ENCODE results near the gene TRIM62.
"Not testable (repeated sequence)": the region's sequence is repeated elsewhere in the genome, so short reads cannot be mapped to it uniquely, and the experiment has no call there.

The TRIM62 gene

GRCh38 chr1:33110477-33110876 is 71.4 kb downstream of the TRIM62 start:
- no peak overlapping the region for H3K27ac ChIP-seq (ENCODE audit: low read length)
- peaks cover 4% of the 10 kb centered on the region for H3K9me3 ChIP-seq (ENCODE audit: insufficient read depth, low read length, severe bottlenecking)
- H3K27me3 ChIP-seq (ENCODE audit: insufficient read depth, low read length, poor library complexity), result no peaks in the 10 kb centered on the region
- no peak for ATAC-seq (ENCODE audit: insufficient read depth, low read depth)
- no peaks in the 10 kb centered on the region for H3K4me1 ChIP-seq (ENCODE audit: insufficient read depth, low read length)
- TF ChIP-seq EZH2 (IDR thresholded peaks at IDR 0.05; ENCODE audit: borderline replicate concordance, low read depth, low read length, severe bottlenecking) (no peak), CTCF (IDR thresholded peaks at IDR 0.05; ENCODE audit: borderline replicate concordance, extremely low read depth, low read length, poor library complexity, severe bottlenecking) (no peak)
- H3K4me3 ChIP-seq (ENCODE audit: low read depth in 1 of 2, low read length in 2 of 2), result no peak overlapping the region
- H3K9ac ChIP-seq (ENCODE audit: low read depth, low read length), result no peak overlapping the region
- H4K20me1 ChIP-seq (ENCODE audit: insufficient read depth, low read length), result no peaks in the 10 kb centered on the region
- no peaks in the 10 kb centered on the region for H3K36me3 ChIP-seq (ENCODE audit: insufficient read depth, low read length)
- no peaks in the 10 kb centered on the region for H3K79me2 ChIP-seq (ENCODE audit: insufficient read depth, low read length)
- DNase-seq, result no peak
- H3K4me2 ChIP-seq (ENCODE audit: insufficient read depth, low read length), result no peak overlapping the region
- no peak overlapping the region for H2AFZ ChIP-seq (ENCODE audit: low read depth, low read length)

- H3K9me3 ChIP-seq (ENCODE audit: insufficient read depth, low read length, severe bottlenecking); H3K27me3 ChIP-seq (ENCODE audit: insufficient read depth, low read length, poor library complexity); H4K20me1 ChIP-seq (ENCODE audit: insufficient read depth, low read length); H3K79me2 ChIP-seq (ENCODE audit: insufficient read depth, low read length); ATAC-seq (ENCODE audit: insufficient read depth, low read depth); DNase-seq; H3K36me3 ChIP-seq (ENCODE audit: insufficient read depth, low read length): not testable (repeated sequence)
- H3K9ac ChIP-seq (ENCODE audit: low read depth, low read length), result peak overlapping the region; percentile 33
- peaks cover 42% of the 10 kb centered on the region for H3K4me1 ChIP-seq (ENCODE audit: insufficient read depth, low read length)
- peak overlapping the region; percentile 54 for H3K4me2 ChIP-seq (ENCODE audit: insufficient read depth, low read length)
- peak overlapping the region in 1 of 2 experiments; percentile 26; a peak in 1 of 4 replicates for H3K4me3 ChIP-seq (ENCODE audit: low read depth in 1 of 2, low read length in 2 of 2)
- H2AFZ ChIP-seq (ENCODE audit: low read depth, low read length), result peak overlapping the region; percentile 67; the same call in 1 of the 2 replicates
- peak overlapping the region; percentile 85 for H3K27ac ChIP-seq (ENCODE audit: low read length)
Measured at GRCh38 chr1:33100119-33100415, 81.8 kb downstream of the TRIM62 start.

- Histone ChIP-seq H3K27me3 (ENCODE audit: insufficient read depth, low read length, poor library complexity) (no peaks in the 10 kb centered on the region), H3K4me3 (ENCODE audit: low read depth in 1 of 2, low read length in 2 of 2) (peak overlapping the region in 1 of 2 experiments; percentile 26; a peak in 2 of 4 replicates), H2AFZ (ENCODE audit: low read depth, low read length) (peak overlapping the region; percentile 67), H4K20me1 (ENCODE audit: insufficient read depth, low read length) (no peaks in the 10 kb centered on the region), H3K9ac (ENCODE audit: low read depth, low read length) (peak overlapping the region; percentile 42), H3K79me2 (ENCODE audit: insufficient read depth, low read length) (no peaks in the 10 kb centered on the region), H3K9me3 (ENCODE audit: insufficient read depth, low read length, severe bottlenecking) (no peaks in the 10 kb centered on the region), H3K4me2 (ENCODE audit: insufficient read depth, low read length) (peak overlapping the region; percentile 54), H3K27ac (ENCODE audit: low read length) (peak overlapping the region; percentile 85), H3K4me1 (ENCODE audit: insufficient read depth, low read length) (peaks cover 42% of the 10 kb centered on the region), H3K36me3 (ENCODE audit: insufficient read depth, low read length) (no peaks in the 10 kb centered on the region)
- ATAC-seq (ENCODE audit: insufficient read depth, low read depth) (peak; percentile 96), DNase-seq (peak; percentile 97)
- peak; percentile 76 for TF ChIP-seq CTCF (IDR thresholded peaks at IDR 0.05; ENCODE audit: borderline replicate concordance, extremely low read depth, low read length, poor library complexity, severe bottlenecking)
- TF ChIP-seq EZH2 (IDR thresholded peaks at IDR 0.05; ENCODE audit: borderline replicate concordance, low read depth, low read length, severe bottlenecking), result no peak
Measured at GRCh38 chr1:33099290-33100118, 82.3 kb downstream of the TRIM62 start.

- Histone ChIP-seq H3K4me3 (ENCODE audit: low read depth in 1 of 2, low read length in 2 of 2) (no peak overlapping the region), H2AFZ (ENCODE audit: low read depth, low read length) (no peak overlapping the region), H3K4me2 (ENCODE audit: insufficient read depth, low read length) (peak overlapping the region; percentile 54), H3K36me3 (ENCODE audit: insufficient read depth, low read length) (no peaks in the 10 kb centered on the region), H3K4me1 (ENCODE audit: insufficient read depth, low read length) (peaks cover 42% of the 10 kb centered on the region), H3K79me2 (ENCODE audit: insufficient read depth, low read length) (no peaks in the 10 kb centered on the region), H3K27ac (ENCODE audit: low read length) (peak overlapping the region; percentile 85), H3K27me3 (ENCODE audit: insufficient read depth, low read length, poor library complexity) (no peaks in the 10 kb centered on the region), H3K9me3 (ENCODE audit: insufficient read depth, low read length, severe bottlenecking) (no peaks in the 10 kb centered on the region), H3K9ac (ENCODE audit: low read depth, low read length) (peak overlapping the region; percentile 42), H4K20me1 (ENCODE audit: insufficient read depth, low read length) (no peaks in the 10 kb centered on the region)
- ATAC-seq (ENCODE audit: insufficient read depth, low read depth) (peak; percentile 16), DNase-seq (peak; percentile 23)
- no peak for TF ChIP-seq EZH2 (IDR thresholded peaks at IDR 0.05; ENCODE audit: borderline replicate concordance, low read depth, low read length, severe bottlenecking)
- TF ChIP-seq CTCF (IDR thresholded peaks at IDR 0.05; ENCODE audit: borderline replicate concordance, extremely low read depth, low read length, poor library complexity, severe bottlenecking), result no peak
Measured at GRCh38 chr1:33098371-33098770, 83.5 kb downstream of the TRIM62 start.

Measured in DND-41 (cell line).